ENCODE results near the gene NKX1-2. TPM values are rescaled to one million over a fixed set of nuclear protein-coding genes. Genes with fewer than 3 reads are reported as not detected.
"Not testable (repeated sequence)": the region's sequence is repeated elsewhere in the genome, so short reads cannot be mapped to it uniquely, and the experiment has no call there.

NKX1-2 gene
- polyA plus RNA-seq, 3 donors from 2014 or later = not detected

DNA sequence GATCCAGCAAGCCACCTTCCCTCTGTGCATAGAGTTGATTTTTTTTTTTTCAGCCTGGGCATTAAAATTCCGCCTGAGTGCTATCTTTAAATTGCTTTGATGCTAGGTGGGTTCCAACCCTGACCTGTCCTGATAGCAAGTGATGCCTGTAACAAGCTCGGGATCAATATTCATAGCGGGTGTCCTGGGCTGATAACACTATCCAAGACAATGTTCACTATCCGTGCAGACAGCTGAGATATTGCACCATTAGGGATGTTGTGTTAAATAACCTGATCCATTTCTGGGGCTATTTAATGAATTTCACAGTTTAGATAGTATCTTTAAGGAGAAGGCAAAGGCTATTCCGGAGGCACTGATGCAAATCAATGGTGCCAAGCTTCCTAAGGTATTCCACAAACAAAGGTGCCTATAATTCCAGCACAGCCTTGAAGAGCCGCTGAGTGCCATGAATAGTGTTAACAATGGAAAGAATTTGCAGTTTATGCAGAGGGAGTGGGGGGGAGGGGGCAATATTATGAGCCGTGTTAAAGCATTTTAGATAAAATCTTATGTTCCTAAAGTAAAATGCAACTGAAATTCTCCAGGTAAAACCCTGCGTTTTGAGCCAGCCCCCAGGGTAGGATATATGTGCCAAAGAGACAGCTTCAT is 4.2 kb upstream of the NKX1-2 start:
- H3K9me3 Mint-ChIP-seq = no peaks in the 10 kb centered on the region
- no peak overlapping the region for H3K4me3 Mint-ChIP-seq
- H3K36me3 Mint-ChIP-seq = no peaks in the 10 kb centered on the region
- H3K27me3 Mint-ChIP-seq (ENCODE audit: low read depth in 3 of 3) = peaks cover 17 to 46% (median 30%) of the 10 kb centered on the region in 3 donors
- DNase-seq = no peak
- H3K27ac Mint-ChIP-seq = no peak overlapping the region
- H3K4me1 Mint-ChIP-seq = peaks cover 0 to 4% of the 10 kb centered on the region in 2 donors

DNA sequence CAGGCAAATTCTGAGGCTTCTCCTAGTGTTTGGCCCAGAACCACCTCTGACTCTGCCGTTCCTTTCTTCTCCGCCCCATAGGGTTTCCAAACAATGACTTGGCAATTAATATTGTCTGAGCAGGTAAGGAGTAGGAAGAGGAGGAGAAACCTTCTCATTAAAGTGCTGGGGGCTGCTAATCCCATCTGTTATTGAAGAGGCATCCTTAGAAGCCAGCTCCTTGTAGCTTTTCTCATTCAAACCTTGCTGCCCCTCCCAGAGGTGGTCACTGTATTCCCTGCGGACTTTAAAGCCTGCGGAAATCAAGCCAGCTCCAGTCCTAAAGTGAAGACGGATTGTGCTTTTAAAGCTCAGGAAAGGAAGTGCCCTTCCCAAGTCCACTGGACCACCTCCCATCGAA is 1.4 kb upstream of the NKX1-2 start:
- no peak overlapping the region for H3K4me3 Mint-ChIP-seq

DNA sequence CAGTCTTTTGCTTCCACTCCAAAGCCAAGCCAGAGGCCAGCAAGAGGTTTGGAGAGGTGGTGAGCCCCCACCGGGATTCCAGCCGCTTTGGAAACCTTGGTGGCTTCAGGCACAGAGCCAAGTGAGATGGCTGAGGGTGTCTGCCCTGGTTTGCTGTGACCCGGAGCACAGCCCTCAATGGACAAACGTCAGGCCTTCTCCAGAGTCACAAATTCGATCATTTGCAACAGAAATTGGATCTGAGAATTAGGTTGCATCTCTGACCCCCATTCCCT is 885 bp upstream of the NKX1-2 start:
- H3K4me1 Mint-ChIP-seq = peaks cover 0 to 4% of the 10 kb centered on the region in 2 donors
- no peaks in the 10 kb centered on the region for H3K9me3 Mint-ChIP-seq
- peaks cover 26 to 52% (median 29%) of the 10 kb centered on the region in 3 donors for H3K27me3 Mint-ChIP-seq (ENCODE audit: low read depth in 3 of 3)
- no peak for DNase-seq
- H3K36me3 Mint-ChIP-seq = no peaks in the 10 kb centered on the region
- no peak overlapping the region for H3K27ac Mint-ChIP-seq
- H3K4me3 Mint-ChIP-seq = no peak overlapping the region

More for the DNA sequence above, 1.4 kb upstream of the NKX1-2 start:
- Mint-ChIP-seq H3K27me3 (ENCODE audit: low read depth in 3 of 3) (peaks cover 23 to 49% (median 29%) of the 10 kb centered on the region in 3 donors), H3K4me1 (peaks cover 0 to 4% of the 10 kb centered on the region in 2 donors), H3K36me3 (no peaks in the 10 kb centered on the region), H3K9me3 (no peaks in the 10 kb centered on the region), H3K27ac (no peak overlapping the region)
- DNase-seq = no peak

DNA sequence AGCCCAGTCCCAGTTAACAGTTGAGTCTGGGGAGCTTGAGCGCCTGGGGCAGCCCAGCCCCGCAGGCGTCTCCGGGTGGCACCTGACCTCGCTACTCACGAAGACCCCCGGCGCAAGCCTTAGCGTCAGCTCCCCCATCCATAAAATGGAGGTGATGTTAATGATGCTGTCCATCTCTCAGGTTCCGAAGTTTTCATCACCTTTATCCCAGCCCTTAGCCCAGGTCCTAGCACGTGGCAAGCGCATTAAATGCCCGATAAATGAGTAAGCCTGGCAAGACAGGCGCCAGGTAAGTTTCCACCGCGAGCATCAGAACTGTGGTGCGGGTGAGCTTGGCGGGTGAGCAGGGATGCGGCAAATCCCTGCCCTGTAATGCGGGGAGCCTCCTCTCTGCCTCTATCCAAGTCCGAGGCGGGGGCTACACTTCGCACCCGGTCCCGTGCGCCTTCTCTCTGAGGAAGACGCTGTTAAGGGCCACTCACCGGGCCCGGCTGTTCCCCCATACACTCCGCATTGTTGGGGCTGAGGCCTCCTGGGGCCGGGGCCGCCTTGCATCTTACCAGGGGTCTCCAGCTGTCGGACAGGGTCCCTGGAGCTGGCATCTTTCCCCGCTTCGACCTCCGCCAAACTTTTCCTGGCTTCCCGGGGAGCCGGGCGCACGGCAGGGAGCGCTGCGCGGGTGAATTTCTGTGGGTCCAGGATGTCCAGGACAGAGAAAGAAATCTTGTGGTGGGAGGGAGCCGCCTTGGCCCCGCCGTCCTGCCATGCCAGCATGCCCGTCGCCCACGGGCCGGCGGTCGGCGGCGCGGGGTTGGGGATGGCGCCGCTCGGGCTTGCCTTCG is 444 bp downstream of the NKX1-2 start:
- no peaks in the 10 kb centered on the region for H3K9me3 Mint-ChIP-seq
- H3K27ac Mint-ChIP-seq = no peak overlapping the region

DNA sequence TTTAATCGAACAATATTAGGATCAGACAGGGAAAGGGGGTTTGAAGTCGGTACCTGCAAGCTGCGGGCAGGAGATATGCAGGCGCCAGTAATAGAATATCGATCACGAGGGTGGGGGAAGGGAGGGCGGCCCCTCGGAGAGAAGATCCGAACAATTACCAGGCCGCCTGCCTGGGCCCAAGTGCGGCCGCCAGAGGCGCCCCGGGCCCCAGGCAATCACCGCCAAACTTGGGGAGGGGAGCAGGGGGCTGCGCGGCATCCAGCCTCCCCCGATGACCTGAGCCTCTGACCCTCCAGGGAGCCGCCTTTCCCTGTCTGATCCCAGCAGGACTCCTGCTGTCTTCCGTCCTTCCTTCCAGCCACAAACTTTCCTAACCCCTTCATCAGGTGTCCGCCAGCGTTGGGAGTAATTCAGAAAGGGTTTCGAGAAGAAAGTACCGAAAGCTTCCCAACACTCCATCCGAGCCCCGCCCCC is 1.1 kb downstream of the NKX1-2 start:
- no peak overlapping the region for H3K27ac Mint-ChIP-seq
- no peaks in the 10 kb centered on the region for H3K36me3 Mint-ChIP-seq
- peak overlapping the region in 1 of 5 donors; percentile 21 for H3K4me3 Mint-ChIP-seq
- H3K27me3 Mint-ChIP-seq (ENCODE audit: low read depth in 3 of 3) = peaks cover 16 to 51% (median 29%) of the 10 kb centered on the region in 3 donors
- H3K4me1 Mint-ChIP-seq = peaks cover 0 to 4% of the 10 kb centered on the region in 2 donors
- no peaks in the 10 kb centered on the region for H3K9me3 Mint-ChIP-seq
- DNase-seq = no peak

More for the DNA sequence above, 444 bp downstream of the NKX1-2 start:
- Mint-ChIP-seq H3K4me3 (no peak overlapping the region), H3K36me3 (no peaks in the 10 kb centered on the region), H3K27me3 (ENCODE audit: low read depth in 3 of 3) (peaks cover 21 to 55% (median 29%) of the 10 kb centered on the region in 3 donors), H3K4me1 (peaks cover 0 to 4% of the 10 kb centered on the region in 2 donors)
- no peak for DNase-seq

DNA sequence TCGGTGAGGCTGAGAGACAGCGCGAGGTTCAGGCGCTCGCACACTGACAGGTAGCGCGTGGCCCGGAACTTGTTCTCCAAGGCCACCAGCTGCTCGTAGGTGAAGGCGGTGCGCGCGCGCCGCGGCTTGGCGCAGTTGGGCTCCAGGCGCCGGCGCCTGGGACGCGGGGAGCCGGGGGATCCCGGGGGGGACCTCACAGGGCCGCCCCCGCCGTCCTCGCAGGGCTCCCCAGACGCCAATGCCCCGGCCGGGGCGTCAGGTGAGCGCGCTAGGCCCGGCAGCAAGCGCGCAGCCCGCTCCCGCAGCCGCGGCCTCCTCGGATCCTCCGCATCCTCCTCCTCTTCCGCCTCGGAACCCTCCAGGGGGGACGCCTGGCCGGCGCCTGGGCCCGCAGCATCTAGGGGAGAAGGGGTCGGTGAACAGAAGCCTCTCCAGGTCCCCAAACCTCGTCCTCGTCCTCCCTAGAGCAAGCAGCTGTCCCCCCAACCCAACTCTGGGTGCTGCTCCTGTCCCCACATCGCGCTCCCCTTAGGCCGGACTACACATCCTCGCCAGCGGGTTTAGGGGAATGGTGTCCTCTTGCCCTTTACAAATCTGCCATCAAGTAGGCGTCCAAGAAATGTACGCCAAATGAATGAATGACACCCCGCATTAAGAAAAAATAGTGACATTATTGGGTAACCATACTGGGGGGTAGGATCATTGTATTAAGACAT is 1.9 kb downstream of the NKX1-2 start:
- H3K4me3 Mint-ChIP-seq = no peak overlapping the region
- no peak for DNase-seq
- peaks cover 18 to 54% (median 27%) of the 10 kb centered on the region in 3 donors for H3K27me3 Mint-ChIP-seq (ENCODE audit: low read depth in 3 of 3)
- peaks cover 0 to 4% of the 10 kb centered on the region in 2 donors for H3K4me1 Mint-ChIP-seq
- no peaks in the 10 kb centered on the region for H3K36me3 Mint-ChIP-seq
- no peak overlapping the region for H3K27ac Mint-ChIP-seq
- no peaks in the 10 kb centered on the region for H3K9me3 Mint-ChIP-seq

DNA sequence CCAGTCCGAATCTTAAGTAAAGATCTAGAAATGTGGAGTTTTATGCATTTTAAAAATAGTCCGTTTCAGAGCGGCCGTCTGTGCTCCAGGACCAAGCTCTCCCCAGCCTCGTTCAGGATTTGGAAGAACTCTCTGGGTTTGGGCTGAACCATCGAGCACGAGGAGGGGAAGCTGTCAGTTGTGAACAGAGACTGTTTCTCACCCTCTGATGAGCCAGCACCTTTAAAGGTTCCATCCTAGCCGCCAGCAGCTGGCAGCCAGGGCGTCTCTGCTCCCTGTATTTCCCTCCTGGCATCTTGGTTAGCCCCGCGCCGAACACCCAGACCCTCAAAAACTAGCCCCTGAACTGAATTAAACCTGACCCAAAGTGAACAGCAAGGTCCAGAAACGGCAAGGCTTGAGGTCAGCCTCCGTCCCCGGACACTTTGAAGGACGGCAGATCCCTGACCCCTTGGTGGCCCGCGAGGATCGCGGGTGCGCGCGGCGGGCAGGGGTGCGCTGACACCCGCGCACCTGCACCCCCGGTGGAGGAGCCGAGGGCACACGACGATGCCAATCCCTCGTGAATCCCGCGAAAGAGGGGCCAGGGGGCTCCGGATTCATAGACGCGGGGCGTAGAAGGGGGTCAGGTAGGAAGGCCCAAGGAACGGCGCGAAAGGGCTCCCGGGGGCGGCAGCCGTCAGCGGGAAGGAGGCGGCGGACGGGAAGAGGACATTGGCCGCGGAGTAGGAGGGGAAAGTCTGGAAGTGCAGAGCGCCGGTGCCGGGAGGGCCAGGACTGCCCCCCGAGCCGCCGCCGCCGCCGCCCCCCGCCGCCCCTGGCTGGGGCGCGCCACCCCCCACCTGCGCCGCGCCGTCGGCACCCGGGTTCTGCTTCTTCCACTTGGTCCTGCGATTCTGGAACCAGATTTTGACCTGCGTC is 2.7 kb downstream of the NKX1-2 start:
- Mint-ChIP-seq H3K27ac (no peak overlapping the region), H3K27me3 (ENCODE audit: low read depth in 3 of 3) (peaks cover 16 to 51% (median 27%) of the 10 kb centered on the region in 3 donors), H3K36me3 (no peaks in the 10 kb centered on the region), H3K4me3 (no peak overlapping the region), H3K9me3 (peaks cover 0 to 2% (median 0%) of the 10 kb centered on the region in 6 donors), H3K4me1 (peaks cover 0 to 4% of the 10 kb centered on the region in 2 donors)
- DNase-seq = no peak

DNA sequence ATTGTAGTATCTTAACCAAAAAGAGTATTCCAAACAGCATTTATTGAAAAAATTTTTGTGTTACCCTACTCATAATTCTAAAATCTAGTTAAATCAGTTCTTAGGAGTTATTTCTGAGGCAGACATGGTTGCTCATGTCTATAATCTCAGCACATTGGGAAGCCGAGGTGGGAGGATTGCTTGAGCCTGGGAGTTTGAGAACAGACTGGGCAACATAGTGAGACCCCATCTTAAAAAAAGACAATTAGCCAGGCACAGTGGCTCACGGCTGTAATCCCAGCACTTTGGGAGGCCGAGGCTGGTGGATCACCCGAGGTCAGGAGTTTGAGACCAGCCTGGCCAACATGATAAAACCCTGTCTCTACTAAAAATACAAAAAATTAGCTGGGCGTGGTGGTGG is 8.1 kb downstream of the NKX1-2 start:
- H3K27ac Mint-ChIP-seq, H3K4me1 Mint-ChIP-seq, H3K36me3 Mint-ChIP-seq, H3K9me3 Mint-ChIP-seq, H3K4me3 Mint-ChIP-seq, DNase-seq: not testable (repeated sequence)
- H3K27me3 Mint-ChIP-seq (ENCODE audit: low read depth in 3 of 3) = peaks cover 6 to 26% (median 17%) of the 10 kb centered on the region in 3 donors

DNA sequence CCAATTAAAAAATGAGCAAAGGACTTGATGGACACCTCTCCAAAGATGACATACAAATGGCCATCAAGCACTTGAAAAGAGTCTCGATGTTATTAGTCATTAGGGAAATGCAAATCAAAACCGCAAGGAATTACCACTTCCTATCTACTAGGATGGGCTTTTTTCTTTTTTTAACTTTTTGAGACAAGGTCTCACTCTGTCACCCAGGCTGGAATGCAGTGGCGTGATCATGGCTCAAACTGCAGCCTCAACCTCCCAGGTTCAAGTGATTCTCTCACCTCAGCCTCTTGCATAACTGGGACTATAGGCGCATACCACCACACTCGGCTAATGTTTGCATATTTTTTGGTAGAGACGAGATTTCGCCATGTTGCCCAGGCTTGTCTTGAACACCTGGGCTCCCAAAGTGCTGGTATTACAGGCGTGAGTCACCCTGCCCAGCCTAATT is 13.6 kb downstream of the NKX1-2 start:
- no peaks in the 10 kb centered on the region for H3K36me3 Mint-ChIP-seq
- H3K9me3 Mint-ChIP-seq = no peaks in the 10 kb centered on the region
- no peaks in the 10 kb centered on the region for H3K4me1 Mint-ChIP-seq
- DNase-seq = no peak
- no peak overlapping the region for H3K4me3 Mint-ChIP-seq
- peaks cover 4 to 11% (median 8%) of the 10 kb centered on the region in 3 donors for H3K27me3 Mint-ChIP-seq (ENCODE audit: low read depth in 3 of 3)
- H3K27ac Mint-ChIP-seq = no peak overlapping the region

DNA sequence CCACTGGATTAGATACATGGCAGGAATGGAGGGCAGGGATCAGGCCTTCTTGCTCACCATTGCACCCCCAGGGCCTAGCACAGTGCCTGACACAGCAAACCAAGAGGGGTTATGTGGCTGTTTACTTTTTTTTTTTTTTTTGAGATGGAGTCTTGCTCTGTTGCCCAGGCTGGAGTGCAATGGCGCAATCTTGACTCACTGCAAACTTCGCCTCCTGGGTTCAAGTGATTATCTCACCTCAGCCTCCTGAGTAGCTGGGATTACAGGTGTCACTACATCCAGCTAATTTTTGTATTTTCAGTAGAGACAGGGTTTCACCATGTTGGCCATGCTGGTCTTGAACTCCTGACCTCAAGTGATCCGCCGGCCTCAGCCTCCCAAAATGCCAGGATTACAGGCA is 14.2 kb downstream of the NKX1-2 start:
- not testable (repeated sequence) for H3K27ac Mint-ChIP-seq, H3K36me3 Mint-ChIP-seq, H3K4me3 Mint-ChIP-seq, H3K4me1 Mint-ChIP-seq, H3K9me3 Mint-ChIP-seq, DNase-seq
- peaks cover 3 to 15% (median 4%) of the 10 kb centered on the region in 3 donors for H3K27me3 Mint-ChIP-seq (ENCODE audit: low read depth in 3 of 3)

DNA sequence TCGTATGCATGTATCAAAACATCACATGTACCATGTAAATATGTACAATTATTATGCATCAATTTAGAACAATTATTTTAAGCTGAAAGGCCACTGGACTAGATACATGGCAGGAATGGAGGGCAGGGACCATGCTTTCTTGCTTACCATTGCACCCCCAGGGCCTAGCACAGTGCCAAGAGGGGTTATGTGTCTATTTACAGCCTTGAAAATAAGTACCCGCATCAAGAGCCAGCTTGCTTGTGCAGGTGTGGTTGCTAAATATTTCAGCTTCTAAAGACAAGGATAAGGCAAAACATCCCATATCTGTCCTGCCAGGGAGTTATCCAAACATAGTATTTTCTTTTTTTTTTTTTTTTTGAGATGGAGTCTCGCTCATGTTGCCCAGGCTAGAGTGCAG is 16.4 kb downstream of the NKX1-2 start:
- Mint-ChIP-seq H3K4me1 (no peaks in the 10 kb centered on the region), H3K9me3 (no peaks in the 10 kb centered on the region), H3K27ac (no peak overlapping the region), H3K27me3 (ENCODE audit: low read depth in 3 of 3) (peaks cover 2 to 20% (median 4%) of the 10 kb centered on the region in 3 donors), H3K4me3 (no peak overlapping the region), H3K36me3 (no peaks in the 10 kb centered on the region)
- no peak for DNase-seq

DNA sequence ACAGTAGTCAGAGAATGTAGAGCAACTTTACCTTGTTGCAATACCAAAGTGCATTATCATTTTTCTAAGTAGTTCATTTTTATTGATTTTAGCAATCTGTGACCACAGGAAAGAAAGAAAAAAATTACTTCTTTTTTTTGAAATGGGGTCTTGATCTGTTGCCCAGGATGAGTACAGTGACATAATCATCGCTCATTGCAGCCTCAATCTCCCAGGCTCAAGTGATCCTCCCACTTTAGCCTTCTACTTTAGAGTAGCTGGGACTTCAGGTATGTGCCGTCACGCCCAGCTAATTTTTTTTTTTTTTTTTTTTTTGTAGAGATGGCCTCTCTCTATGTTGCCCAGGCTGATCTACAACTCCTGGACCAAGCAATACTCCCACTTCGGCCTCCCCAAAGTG is 19.8 kb downstream of the NKX1-2 start:
- Mint-ChIP-seq H3K4me3 (no peak overlapping the region), H3K9me3 (no peaks in the 10 kb centered on the region), H3K36me3 (no peaks in the 10 kb centered on the region), H3K27me3 (ENCODE audit: low read depth in 3 of 3) (peaks cover 2 to 21% (median 6%) of the 10 kb centered on the region in 3 donors), H3K4me1 (no peaks in the 10 kb centered on the region), H3K27ac (no peak overlapping the region)
- DNase-seq = no peak

DNA sequence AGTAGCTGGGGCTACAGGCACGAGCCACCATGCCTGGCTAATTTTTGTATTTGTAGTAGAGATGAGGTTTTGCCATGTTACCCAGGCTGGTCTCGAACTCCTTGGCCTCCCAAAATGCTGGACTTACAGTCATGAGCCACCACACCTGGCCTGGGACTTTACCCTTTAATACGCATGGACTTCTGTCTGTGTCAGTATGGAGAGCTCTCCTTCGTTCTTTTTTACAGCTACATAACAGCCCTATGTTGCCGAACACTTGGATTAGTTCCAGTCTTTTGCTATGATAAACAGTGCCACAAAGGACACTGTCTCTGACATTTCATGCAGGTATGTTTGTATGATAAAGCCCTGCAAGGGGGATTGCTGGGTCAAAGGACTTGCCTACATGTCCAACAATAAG is 20.3 kb downstream of the NKX1-2 start:
- H3K27me3 Mint-ChIP-seq (ENCODE audit: low read depth in 3 of 3) = peaks cover 2 to 21% (median 6%) of the 10 kb centered on the region in 3 donors
- H3K9me3 Mint-ChIP-seq = no peaks in the 10 kb centered on the region

More for the DNA sequence above, 20.3 kb downstream of the NKX1-2 start:
- DNase-seq = no peak
- no peak overlapping the region for H3K4me3 Mint-ChIP-seq
- no peaks in the 10 kb centered on the region for H3K36me3 Mint-ChIP-seq
- H3K27ac Mint-ChIP-seq = no peak overlapping the region
- H3K4me1 Mint-ChIP-seq = no peaks in the 10 kb centered on the region
